ENCODE measurements around the gene SEMA3F. TPM values are rescaled to one million over a fixed set of nuclear protein-coding genes. Genes with fewer than 3 reads are reported as not detected.
A peak's percentile ranks its signal among the peaks of the same experiment; 100 is the strongest.

SEMA3F gene
- total and polyA plus RNA-seq, 10 of the 15 experiments (the other 5 are each of a cell fraction or from before 2014, with no cell fraction given): 0.08 to 0.28 (median 0.12) TPM; not detected in 6

GRCh38 chr3:50227390-50228183, 72.5 kb downstream of the SEMA3F start (continued):
- TF ChIP-seq ZNF592 (IDR thresholded peaks at IDR 0.05) (peak; percentile 73), ZBTB40 (IDR thresholded peaks at IDR 0.05; ENCODE audit: borderline replicate concordance) (peak; percentile 92), IKZF1 (conservative IDR thresholded peaks at IDR 0.05) (peak; percentile 82), CHD2 (IDR thresholded peaks at IDR 0.05; ENCODE audit: borderline replicate concordance, low read depth, low read length) (peak; percentile 67; the same call in 1 of the 2 replicates), ZBTB11 (CRISPR knock-in tag; IDR thresholded peaks at IDR 0.05) (peak; percentile 70), SMARCA5 (IDR thresholded peaks at IDR 0.05) (peak; percentile 84; the same call in 1 of the 2 replicates), IKZF2 (IDR thresholded peaks at IDR 0.05) (0 out of 4 replicates have a peak, but pooled peaks of 1 of the 2 experiments have one; percentile 16), NKRF (conservative IDR thresholded peaks at IDR 0.05) (peak; percentile 66), MEF2A (IDR thresholded peaks at IDR 0.05; ENCODE audit: insufficient read depth, low read depth, low read length) (peak; percentile 76; the same call in 1 of the 2 replicates), HDAC2 (IDR thresholded peaks at IDR 0.05) (no peak), POLR2AphosphoS5 (IDR thresholded peaks at IDR 0.05; ENCODE audit: low read length) (peak; percentile 66; the same call in 1 of the 2 replicates), ATF7 (IDR thresholded peaks at IDR 0.05; ENCODE audit: low read depth) (peak; percentile 48)
